OCI-M2 (cell line): ENCODE measurements around the gene STIM1.
"Not testable (repeated sequence)": the region's sequence is repeated elsewhere in the genome, so short reads cannot be mapped to it uniquely, and the experiment has no call there.

ENCODE experiments used
- DNase-seq: peaks from one replicate; lab custom pipeline; 2025; ENCODE audit not compliant: unreplicated experiment; lab: John Stamatoyannopoulos, UW

Gene STIM1

GRCh38 chr11:3854977-3855807 is at the start of gene STIM1:
Gene STIM1 (plus strand): TSS chr11:3855664. CDS start chr11:3856271, 607 bp downstream.
- DNase-seq, result peak; percentile 47

GRCh38 chr11:3807909-3808860 is 47.3 kb upstream of the STIM1 start, which contains the start of gene PGAP2:
Gene PGAP2 (plus strand): TSS chr11:3808560. CDS start chr11:3811260, 2,700 bp downstream.
- DNase-seq, result peak; percentile 43

GRCh38 chr11:3808861-3809623 is 46.4 kb upstream of the STIM1 start:
- no peak for DNase-seq

- DNase-seq, result no peak
Observed at GRCh38 chr11:3809624-3809928, 45.9 kb upstream of the STIM1 start.

- DNase-seq, result no peak
Observed at GRCh38 chr11:3810446-3810845, 45.0 kb upstream of the STIM1 start.

- DNase-seq, result no peak
Observed at GRCh38 chr11:3810951-3811350, 44.5 kb upstream of the STIM1 start.

GRCh38 chr11:3814832-3815231 is 40.6 kb upstream of the STIM1 start:
- not testable (repeated sequence) for DNase-seq

- DNase-seq, result no peak
Observed at GRCh38 chr11:3815845-3816244, 39.6 kb upstream of the STIM1 start.

GRCh38 chr11:3816673-3817072 is 38.8 kb upstream of the STIM1 start:
- no peak for DNase-seq

GRCh38 chr11:3817181-3817800 is 38.2 kb upstream of the STIM1 start:
- no peak for DNase-seq

GRCh38 chr11:3820971-3821370 is 34.5 kb upstream of the STIM1 start:
- no peak for DNase-seq

- no peak for DNase-seq
Observed at GRCh38 chr11:3822312-3822711, 33.2 kb upstream of the STIM1 start.

GRCh38 chr11:3823303-3823702 is 32.2 kb upstream of the STIM1 start:
- DNase-seq, result no peak

- no peak for DNase-seq
Observed at GRCh38 chr11:3823762-3824506, 31.5 kb upstream of the STIM1 start.

- DNase-seq, result peak; percentile 53
Observed at GRCh38 chr11:3824714-3825472, 30.6 kb upstream of the STIM1 start.

GRCh38 chr11:3825473-3826154 is 29.9 kb upstream of the STIM1 start:
- no peak for DNase-seq

GRCh38 chr11:3826721-3827120 is 28.7 kb upstream of the STIM1 start:
- DNase-seq, result no peak

- DNase-seq, result no peak
Observed at GRCh38 chr11:3827434-3828186, 27.9 kb upstream of the STIM1 start.
